BLaER1 (cell line): Measurements from ENCODE around the gene ADAMTS2.

Source experiments
- H3K27ac ChIP-seq: shearing (Covaris generic); formaldehyde crosslinking; 2 replicates; pipeline ENCODE4 v1.8.1; 2022
- H3K27me3 ChIP-seq: shearing (Covaris generic); formaldehyde crosslinking; 2 replicates; pipeline ENCODE4 v1.8.1; 2022
- H3K36me3 ChIP-seq: shearing (Covaris generic); formaldehyde crosslinking; 2 replicates; pipeline ENCODE4 v1.8.1; 2022
- H3K4me1 ChIP-seq: shearing (Covaris generic); formaldehyde crosslinking; 2 replicates; pipeline ENCODE4 v1.8.1; 2022
- H3K4me2 ChIP-seq: shearing (Covaris generic); formaldehyde crosslinking; 2 replicates; pipeline ENCODE4 v1.8.1; 2022
- H3K4me3 ChIP-seq: shearing (Covaris generic); formaldehyde crosslinking; 2 replicates; pipeline ENCODE4 v1.8.1; 2022
- H3K9ac ChIP-seq: shearing (Covaris generic); formaldehyde crosslinking; 2 replicates; pipeline ENCODE4 v1.8.1; 2022
- H3K9me3 ChIP-seq: shearing (Covaris generic); formaldehyde crosslinking; 2 replicates; pipeline ENCODE4 v1.8.1; 2022
- H4K20me1 ChIP-seq: shearing (Covaris generic); formaldehyde crosslinking; 2 replicates; pipeline ENCODE4 v1.8.1; 2022
- Cebpa-rat ChIP-seq: shearing (Covaris generic); IDR thresholded peaks from 2 replicates; pipeline ENCODE4 v1.8.1; 2022

Gene ADAMTS2

DNA sequence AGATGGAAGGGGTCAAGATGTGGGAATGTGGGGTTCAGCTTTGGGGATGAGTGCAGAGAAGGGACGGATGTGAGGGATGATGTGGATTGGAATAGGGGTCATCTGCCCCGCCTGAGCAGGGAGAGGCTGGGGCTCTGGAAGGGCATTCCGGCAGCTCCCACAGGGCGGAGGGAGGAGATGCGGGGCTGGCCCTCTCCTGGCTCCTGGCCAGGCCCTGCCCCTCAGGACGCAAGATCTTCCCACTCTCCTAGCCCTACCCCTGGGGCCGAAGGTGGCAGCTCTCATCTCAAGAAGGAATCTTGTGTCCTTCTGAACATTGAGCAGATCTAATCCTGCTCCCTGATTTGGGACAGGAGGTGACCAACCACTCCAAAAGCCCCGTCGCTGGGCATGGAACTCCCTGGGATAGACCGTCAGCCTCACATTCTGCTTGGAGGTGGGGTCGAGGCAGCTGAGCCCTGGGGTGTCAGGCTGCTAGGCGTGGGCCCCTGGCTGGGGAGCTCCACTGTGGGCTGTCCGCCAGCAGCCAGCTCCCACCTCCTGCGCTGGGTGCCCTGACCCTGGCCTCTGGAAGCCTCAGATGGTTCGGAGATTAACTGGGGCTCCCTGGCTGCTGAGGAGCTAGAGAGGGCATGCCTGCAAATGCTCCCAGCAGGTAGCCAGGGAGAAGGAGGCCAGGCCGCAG is 159.9 kb downstream of the ADAMTS2 start:
- Histone ChIP-seq H3K4me3 (no peak overlapping the region), H3K27me3 (no peaks in the 10 kb centered on the region), H3K9me3 (no peaks in the 10 kb centered on the region), H3K4me1 (peaks cover 23% of the 10 kb centered on the region), H3K9ac (no peak overlapping the region), H3K27ac (no peak overlapping the region), H4K20me1 (no peaks in the 10 kb centered on the region), H3K36me3 (no peaks in the 10 kb centered on the region), H3K4me2 (no peak overlapping the region)
- TF ChIP-seq Cebpa-rat, result no peak

- Histone ChIP-seq H3K4me1 (peaks cover 26% of the 10 kb centered on the region), H3K4me2 (no peak overlapping the region), H4K20me1 (no peaks in the 10 kb centered on the region), H3K4me3 (no peak overlapping the region), H3K27ac (no peak overlapping the region), H3K9me3 (peaks cover 7% of the 10 kb centered on the region; the same call in 1 of the 2 replicates), H3K27me3 (no peaks in the 10 kb centered on the region), H3K9ac (no peak overlapping the region), H3K36me3 (no peaks in the 10 kb centered on the region)
- TF ChIP-seq Cebpa-rat, result no peak
Measured at GRCh38 chr5:179184521-179185050, 160.7 kb downstream of the ADAMTS2 start.

DNA sequence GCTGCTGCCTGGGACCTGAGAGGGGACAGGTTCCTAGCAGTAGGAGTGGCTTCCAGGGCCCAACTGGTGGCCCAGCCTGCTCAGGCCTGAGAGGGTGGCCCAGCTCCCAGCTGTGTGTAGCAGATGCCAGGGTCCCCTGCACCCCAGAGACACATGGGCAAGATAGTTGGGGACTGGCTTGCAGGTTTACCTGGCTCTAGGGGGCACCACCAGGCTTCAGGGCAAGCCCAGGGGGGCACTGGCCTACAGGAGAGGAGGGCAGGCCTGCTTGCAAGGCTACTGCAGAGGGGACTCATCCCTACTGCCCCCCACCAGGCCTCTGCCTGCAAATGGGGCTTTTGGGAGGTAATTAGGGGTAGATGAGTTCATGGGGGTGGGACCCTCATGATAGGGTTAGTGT is 161.8 kb downstream of the ADAMTS2 start:
- Histone ChIP-seq H3K4me1 (peaks cover 26% of the 10 kb centered on the region), H3K36me3 (no peaks in the 10 kb centered on the region), H3K4me2 (no peak overlapping the region), H3K9me3 (peaks cover 15% of the 10 kb centered on the region), H3K4me3 (no peak overlapping the region), H3K9ac (no peak overlapping the region), H3K27me3 (no peaks in the 10 kb centered on the region), H4K20me1 (no peaks in the 10 kb centered on the region), H3K27ac (no peak overlapping the region)
- no peak for TF ChIP-seq Cebpa-rat

- Histone ChIP-seq H3K9me3 (peaks cover 19% of the 10 kb centered on the region), H3K27me3 (no peaks in the 10 kb centered on the region)
Measured at GRCh38 chr5:179182601-179183000, 162.7 kb downstream of the ADAMTS2 start.

DNA sequence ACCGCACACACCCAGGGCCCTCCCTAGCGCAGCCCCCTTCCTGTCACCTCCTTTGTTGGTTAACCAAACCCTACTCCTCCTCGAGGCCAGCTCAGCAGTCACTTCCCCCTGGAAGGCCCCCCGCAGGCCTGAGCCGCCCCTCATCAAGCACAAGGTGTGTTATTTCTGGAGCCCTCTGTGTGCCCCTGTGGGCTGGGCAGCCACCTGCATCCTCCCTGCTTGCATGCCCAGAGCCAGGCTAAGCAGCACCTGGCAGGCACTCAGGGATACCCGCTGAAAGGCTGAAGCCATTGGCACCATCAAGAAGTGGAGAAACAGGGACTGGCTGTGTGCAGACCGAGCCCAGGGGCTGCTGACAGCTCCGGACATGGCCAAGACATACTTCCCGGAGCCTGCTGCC is 163.3 kb downstream of the ADAMTS2 start:
- Histone ChIP-seq H3K36me3 (no peaks in the 10 kb centered on the region), H3K4me3 (no peak overlapping the region)
- no peak for TF ChIP-seq Cebpa-rat

More at GRCh38 chr5:179182601-179183000, 162.7 kb downstream of the ADAMTS2 start:
- H3K4me1 ChIP-seq, result peaks cover 26% of the 10 kb centered on the region
- no peak for TF ChIP-seq Cebpa-rat
- H3K4me3 ChIP-seq, result no peak overlapping the region
- no peak overlapping the region for H3K27ac ChIP-seq
- no peaks in the 10 kb centered on the region for H3K36me3 ChIP-seq
- H4K20me1 ChIP-seq, result no peaks in the 10 kb centered on the region
- H3K9ac ChIP-seq, result no peak overlapping the region
- 0 out of 2 replicates have a peak overlapping the region, but pooled peaks have one; percentile 54 for H3K4me2 ChIP-seq

GRCh38 chr5:179180921-179181645 is 164.2 kb downstream of the ADAMTS2 start:
- Histone ChIP-seq H3K27me3 (no peaks in the 10 kb centered on the region), H3K36me3 (no peaks in the 10 kb centered on the region), H3K4me2 (peak overlapping the region; percentile 54), H3K4me1 (peaks cover 26% of the 10 kb centered on the region), H3K27ac (no peak overlapping the region), H3K4me3 (no peak overlapping the region), H3K9ac (no peak overlapping the region), H4K20me1 (no peaks in the 10 kb centered on the region), H3K9me3 (peaks cover 19% of the 10 kb centered on the region)
- no peak for TF ChIP-seq Cebpa-rat

More for the DNA sequence above, 163.3 kb downstream of the ADAMTS2 start:
- Histone ChIP-seq H3K4me2 (peak overlapping the region; percentile 54), H3K9me3 (peaks cover 19% of the 10 kb centered on the region), H3K27me3 (no peaks in the 10 kb centered on the region), H3K9ac (no peak overlapping the region), H4K20me1 (no peaks in the 10 kb centered on the region), H3K4me1 (peaks cover 26% of the 10 kb centered on the region), H3K27ac (no peak overlapping the region)

GRCh38 chr5:179180061-179180610 is 165.1 kb downstream of the ADAMTS2 start:
- H3K9me3 ChIP-seq, result peaks cover 19% of the 10 kb centered on the region
- no peaks in the 10 kb centered on the region for H3K36me3 ChIP-seq
- TF ChIP-seq Cebpa-rat, result no peak
- no peaks in the 10 kb centered on the region for H4K20me1 ChIP-seq
- H3K4me1 ChIP-seq, result peaks cover 26% of the 10 kb centered on the region
- H3K27ac ChIP-seq, result no peak overlapping the region
- H3K4me2 ChIP-seq, result no peak overlapping the region
- H3K4me3 ChIP-seq, result no peak overlapping the region
- H3K9ac ChIP-seq, result no peak overlapping the region
- H3K27me3 ChIP-seq, result no peaks in the 10 kb centered on the region

- H3K4me2 ChIP-seq, result no peak overlapping the region
- no peaks in the 10 kb centered on the region for H3K27me3 ChIP-seq
- no peaks in the 10 kb centered on the region for H3K36me3 ChIP-seq
- TF ChIP-seq Cebpa-rat, result no peak
- H3K4me1 ChIP-seq, result peaks cover 26% of the 10 kb centered on the region
- no peak overlapping the region for H3K9ac ChIP-seq
- H3K4me3 ChIP-seq, result no peak overlapping the region
- no peak overlapping the region for H3K27ac ChIP-seq
- no peaks in the 10 kb centered on the region for H4K20me1 ChIP-seq
- H3K9me3 ChIP-seq, result peaks cover 19% of the 10 kb centered on the region
Measured at GRCh38 chr5:179177711-179178575, 167.3 kb downstream of the ADAMTS2 start.

DNA sequence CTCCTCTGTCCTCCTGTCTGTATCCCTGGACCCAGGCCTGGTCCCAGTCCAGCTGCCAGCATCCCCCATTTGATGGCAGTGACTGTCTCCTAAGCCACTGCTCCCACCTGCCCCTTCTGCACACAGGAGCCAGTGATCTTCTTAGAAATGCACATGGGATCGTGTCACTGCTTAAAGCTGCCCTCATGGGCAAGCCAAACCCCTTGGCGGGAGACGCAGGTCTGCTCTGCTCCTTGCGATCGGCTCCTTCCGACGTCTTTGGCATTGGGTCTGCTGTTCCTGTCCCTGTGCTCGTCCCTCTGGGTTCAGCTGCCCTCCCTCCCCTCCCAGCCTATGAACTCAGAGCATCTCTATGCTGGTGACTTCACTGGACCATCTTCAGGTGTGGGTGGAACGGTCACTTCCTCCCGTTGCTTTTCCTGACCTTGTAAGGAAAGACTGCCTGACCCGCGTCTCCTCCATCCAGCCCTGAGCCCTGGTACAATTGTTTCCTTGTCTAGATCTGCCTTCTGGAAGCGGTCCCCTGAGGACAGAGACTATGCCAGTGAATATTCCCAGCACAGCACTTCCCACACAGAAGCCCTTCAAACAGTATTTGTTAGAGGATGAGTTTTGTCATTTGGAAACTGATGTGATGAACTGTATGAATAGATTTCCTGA is 168.6 kb downstream of the ADAMTS2 start:
- Histone ChIP-seq H3K27ac (no peak overlapping the region), H3K9ac (no peak overlapping the region), H4K20me1 (no peaks in the 10 kb centered on the region), H3K4me2 (no peak overlapping the region), H3K4me1 (peaks cover 16% of the 10 kb centered on the region), H3K4me3 (no peak overlapping the region), H3K36me3 (no peaks in the 10 kb centered on the region), H3K27me3 (no peaks in the 10 kb centered on the region), H3K9me3 (peaks cover 19% of the 10 kb centered on the region)
- no peak for TF ChIP-seq Cebpa-rat
